Measurements from ENCODE around the gene MADD.

The MADD gene

DNA sequence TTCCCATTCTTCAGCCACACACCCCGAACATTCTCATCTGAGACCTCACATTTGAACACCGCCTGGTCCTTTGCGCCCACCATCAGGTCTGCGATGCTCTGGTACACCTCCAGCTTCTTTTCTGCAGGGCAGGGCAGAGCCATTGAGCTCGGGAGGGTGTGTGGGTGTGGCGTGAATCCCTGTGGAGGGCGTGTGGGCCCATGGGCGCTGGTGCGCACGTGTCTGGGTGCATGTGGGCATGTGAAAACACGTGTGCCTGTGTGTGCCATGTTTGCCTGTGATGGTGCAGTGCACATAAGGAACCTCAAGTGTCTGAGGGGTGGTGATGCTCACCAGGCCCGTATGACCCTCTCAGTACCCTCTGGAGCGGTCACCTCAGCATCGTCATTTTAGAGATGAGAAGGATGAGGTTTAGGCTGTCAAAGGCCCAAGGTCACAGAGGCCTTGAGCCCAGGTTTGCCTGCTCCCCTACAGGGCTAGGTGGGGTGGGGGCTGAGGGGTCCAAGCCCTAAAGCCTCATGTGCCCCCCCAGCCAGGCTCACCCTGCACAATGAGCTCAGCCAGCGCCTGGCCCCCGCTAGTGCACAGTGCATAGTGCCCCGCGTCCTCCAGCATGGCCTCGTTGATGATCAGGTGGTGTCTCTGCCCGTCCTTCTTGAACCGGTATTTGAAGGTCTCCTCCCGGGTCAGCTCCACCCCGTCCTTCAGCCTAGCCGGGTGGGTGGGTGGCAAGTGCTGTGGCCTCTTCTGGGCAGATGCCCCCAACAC lies 72.3 kb downstream of the MADD start:
- no peak for DNase-seq

DNA sequence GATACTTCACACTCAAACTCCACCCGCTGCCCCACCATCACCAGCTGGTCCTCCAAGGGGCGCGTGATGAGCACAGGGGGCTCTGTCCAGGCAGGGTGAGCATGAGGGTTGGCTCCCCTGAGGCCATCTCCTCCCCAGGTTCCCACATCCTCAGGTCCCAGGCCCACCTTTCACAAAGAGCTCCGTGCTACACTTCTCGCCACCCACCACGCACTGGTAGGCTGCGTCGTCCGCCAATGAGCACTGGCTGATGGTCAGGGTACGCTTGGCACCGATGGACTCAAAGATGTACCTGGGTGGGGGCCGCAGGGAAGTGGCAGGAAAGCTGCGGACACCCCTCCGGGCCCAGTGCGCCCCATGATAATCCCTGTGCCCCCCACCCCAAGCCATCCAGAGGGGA lies 72.9 kb downstream of the MADD start:
- DNase-seq, result no peak

DNA sequence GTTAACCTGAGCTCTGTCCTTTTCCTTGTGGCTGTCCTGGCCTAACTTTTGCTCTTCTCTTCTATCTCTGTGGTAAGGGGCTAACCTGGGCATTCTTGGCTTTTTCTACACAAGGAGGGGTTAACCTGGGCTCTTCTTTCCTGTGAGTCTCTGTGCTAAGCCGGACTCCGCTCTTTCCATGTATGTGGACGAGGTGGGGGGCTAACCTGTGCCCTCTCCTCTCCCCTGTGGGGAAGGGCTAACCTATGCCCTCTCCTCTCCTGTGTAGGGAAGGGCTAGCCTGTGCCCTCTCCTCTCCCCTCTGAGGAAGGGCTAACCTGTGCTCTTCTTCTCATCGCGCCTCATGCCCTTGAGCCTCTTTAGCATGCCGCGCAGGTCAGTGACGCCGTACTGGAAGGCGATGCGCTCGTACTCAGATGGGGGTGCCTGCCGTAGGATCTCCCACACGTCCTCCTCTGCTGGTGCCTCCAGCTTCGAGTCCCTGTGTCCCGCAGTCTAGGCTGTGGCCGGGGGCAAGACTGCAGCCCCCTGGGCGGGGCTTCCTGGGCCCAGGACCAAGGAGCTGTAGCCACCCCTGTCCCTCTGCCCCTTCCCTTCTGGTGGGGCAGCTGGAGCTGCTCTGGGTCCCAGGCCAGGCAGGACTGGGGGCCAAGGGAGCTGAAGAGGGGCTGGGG lies 76.1 kb downstream of the MADD start:
- DNase-seq, result no peak

DNA sequence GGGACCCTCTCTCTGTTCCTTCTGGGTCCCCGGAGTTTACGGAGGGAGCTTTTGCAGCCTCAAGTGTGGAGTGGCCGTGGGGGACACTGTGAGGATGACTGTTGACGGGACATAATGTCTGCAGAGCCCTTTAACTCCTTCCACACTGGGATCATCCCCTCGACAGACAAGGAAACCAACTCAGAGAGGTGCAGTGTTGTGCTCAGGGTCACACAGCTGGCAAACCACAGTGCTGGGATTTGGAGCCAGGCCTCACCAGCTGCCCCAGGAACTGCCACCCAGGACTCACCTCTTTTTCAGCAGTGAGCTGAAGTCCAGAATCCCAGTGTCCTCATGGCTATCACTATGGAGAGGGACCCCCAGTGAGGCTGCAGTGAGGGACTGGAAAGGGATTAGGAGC lies 77.2 kb downstream of the MADD start:
- DNase-seq, result no peak

DNA sequence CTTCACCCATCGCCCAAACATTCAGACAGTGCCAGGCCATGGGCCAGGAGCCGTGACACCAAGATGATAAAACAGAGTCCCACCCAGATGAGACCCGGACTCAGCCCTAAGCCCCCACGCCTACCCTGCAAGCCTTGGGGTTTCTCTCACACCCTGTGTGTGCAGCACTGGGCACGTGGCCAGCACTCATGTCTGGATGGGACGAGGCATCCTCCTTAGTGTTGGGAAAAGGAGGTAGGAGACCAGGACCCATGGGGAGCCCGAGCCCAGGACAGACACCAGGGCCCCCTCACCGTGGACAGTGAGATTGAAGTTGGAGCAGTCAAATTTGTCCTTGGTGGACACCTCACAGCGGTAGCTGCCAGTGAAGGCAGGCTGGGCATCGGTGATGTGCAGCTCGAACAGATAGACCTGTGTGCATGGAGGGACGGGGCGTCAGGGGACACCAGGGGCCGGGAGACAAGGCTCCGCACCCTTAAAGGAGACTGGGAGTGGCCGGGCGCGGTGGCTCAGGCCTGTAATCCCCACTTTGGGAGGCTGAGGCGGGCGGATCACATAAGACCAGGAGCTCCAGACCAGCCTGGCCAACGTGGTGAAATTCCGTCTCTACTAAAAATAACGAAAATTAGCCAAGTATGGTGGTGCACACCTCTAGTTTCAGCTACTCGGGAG lies 78.3 kb downstream of the MADD start:
- DNase-seq, result no peak

DNA sequence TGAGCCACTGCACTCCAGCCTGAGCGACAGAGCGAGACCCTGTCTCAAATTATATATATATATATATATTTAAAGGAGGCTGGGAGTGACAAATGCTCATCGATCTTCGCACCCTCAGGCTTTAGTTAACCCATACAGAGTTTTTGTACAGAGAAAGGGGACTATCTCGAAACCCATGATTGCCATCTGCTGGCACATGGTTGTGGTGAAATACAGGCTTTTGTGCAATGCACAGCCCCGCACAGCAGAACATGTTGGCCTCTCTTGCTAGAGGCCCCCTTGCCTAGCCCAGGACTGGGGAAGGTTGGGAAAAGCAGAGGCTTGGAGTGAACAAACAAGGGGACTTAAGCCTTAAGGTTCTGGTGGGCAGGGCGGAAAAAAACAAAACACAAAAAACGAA lies 78.9 kb downstream of the MADD start:
- DNase-seq, result no peak

DNA sequence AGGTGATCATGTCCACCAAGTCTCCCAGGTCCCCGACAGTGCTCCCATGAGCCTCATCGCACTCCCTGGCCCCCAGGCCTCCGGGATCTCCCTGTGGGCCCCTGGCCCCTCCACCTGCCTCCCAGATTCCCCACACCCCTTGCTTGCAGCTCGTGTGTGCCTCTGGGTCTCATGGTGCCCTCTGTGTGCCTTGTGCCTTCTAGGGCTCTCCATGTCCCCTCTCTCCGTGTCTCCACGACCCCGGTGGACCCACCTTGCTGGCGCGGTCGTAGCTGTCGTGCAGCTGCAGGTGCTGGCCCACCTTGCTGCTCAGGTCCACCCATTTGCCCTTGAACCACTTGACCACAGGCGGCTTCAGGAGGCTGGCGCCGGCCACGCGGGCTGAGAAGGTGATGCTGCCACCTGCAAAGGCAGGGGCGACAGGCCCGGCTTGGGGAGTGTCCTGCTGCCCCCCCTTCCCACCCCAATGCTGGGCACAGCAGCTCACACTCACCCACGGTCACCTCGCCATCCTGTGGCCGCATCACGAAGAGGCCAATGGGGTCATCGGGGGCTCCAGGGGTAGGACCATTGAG lies 79.7 kb downstream of the MADD start:
- DNase-seq, result no peak

DNA sequence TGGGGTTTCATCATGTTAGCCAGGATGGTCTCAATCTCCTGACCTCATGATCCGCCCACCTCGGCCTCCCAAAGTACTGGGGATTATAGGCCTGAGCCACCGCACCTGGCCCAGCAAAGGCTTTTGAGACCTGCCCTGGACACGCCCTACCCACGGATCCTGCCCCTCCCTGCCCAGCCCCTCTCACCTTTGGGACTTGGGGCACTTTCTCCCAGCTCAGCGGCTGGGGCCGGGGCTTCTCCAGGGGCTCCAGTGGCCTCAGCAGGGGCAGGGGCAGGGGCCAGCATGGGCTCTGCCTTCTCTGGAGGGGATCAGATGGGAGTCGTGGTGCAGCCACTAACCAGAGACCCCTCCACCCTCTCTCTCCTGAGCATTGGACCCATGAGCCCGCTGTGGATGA lies 80.4 kb downstream of the MADD start:
- no peak for DNase-seq

DNA sequence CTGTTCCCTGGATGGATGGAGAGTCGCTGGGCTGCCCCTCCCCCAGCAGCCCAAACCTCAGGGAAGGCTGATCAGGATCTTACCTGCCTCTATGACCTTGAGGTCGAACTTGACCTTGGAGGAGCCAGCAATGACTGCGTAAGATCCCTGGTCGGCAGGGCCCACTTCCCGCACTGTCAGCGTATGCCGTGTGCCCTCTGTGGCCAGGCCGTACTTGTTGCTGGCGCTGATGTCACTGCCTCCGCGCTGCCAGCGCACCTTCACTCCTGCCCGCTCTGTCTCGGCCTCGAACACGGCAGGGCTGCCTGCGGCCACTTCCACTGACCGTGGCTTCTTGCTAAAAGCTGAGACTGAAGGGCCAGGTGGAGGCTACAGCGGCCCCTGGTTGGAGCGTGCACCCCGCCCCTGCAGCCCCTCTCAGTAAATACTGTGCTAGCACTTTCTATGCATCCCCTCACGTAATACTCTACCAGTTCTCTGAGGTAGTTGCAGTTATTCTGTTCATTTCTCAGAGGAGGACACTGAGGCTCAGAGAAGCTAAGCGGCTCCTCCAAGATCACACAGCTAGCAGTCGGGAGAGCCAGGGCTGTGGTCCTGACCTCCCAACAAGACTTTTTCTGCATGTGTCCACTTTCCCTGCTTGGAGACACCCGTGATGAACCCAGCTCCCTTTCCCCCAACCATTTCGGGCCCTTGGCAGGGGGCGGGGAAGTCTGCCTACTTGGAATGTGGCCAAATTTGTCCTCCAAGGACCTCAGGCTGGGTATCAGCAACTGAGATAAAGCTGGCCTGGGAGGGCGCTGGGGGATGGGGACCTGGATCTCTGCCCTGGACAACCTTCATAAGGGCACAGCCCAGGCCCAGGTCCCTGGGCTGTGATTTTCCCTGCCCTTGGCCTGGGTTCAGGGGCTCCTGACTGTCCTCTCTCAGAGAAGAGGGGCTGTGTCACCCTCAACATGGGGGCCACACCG lies 81.5 kb downstream of the MADD start:
- no peak for DNase-seq

DNA sequence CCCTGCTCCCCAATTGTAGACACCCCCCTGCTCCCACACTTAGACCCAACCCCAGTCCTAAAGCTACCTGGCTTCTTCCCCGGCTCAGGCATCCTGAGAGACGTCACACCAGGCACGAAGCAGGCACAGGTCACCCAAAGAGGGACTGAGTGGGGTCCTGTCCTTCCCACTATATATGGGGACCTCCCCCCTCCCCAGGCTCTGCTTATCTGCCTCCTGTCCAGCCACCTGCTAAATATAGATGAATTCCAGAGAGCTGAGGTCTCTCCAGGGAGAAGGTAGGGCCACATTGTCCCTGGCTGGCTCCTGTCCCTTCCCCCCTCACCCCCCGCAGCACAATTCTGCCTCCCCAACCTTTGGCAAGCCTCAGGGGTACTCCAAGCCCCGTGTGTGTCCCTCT lies 82.6 kb downstream of the MADD start, which contains the start of gene MYBPC3:
Gene MYBPC3, minus strand, starts transcription at position 147 of the 400 bp plus-strand sequence. Its CDS starts 55 bp downstream, at position 92.
- no peak for DNase-seq

DNA sequence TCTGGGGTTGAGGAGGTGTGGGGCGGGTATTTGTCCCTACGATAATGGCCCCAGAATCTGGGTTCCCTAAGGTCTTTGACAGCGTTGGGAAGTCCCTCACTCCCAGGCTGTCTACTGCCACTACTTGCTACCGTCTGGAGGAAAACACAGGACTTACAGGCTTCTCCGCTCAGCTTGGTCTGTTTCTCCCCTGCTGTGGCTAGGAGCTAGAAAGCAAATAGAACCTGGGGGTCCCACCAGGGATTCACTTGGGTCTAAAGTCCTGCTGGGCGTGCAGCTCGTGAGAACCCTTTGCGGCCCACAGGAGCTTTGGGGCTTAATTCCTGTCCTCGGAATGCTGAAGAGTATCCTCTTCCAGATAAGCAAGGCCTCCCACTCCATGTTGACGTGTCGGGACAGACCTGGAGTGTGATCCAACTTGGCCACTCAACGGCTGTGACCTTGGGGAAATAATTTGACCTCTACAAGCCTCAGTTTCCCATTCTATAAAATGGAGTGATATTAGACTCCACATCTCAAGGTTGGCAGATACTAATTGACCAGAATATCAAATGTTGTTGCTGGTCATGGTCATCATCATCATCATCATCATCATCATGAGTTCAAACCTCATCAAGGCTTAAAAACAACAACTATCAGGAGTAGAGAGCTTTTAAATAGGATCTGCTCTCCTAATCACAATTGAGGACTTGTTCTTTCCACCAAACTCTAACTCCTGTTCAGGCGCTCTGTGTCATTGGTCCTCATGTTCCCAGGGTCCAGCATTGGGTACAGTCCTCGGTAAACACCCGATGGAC lies 84.2 kb downstream of the MADD start:
- DNase-seq, result no peak

DNA sequence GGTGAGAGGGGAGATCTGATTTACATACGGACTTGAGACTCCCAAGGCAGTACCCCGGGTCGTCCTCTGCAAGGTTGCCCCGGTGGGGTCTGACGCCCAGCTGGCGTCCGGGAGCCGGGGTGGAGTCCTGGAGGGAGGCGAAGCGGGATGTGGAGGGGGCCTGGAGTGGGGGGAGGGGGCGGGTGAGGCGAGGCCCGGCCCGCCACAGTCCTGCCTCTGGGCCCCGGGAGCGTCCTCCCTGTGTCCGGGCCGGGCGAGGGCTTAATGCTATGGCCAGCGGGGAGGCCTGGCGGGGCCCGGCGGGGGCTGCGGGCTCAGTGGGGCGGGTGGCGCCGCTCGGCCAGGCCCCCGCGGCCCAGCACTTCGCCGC lies 85.0 kb downstream of the MADD start:
- DNase-seq, result no peak

DNA sequence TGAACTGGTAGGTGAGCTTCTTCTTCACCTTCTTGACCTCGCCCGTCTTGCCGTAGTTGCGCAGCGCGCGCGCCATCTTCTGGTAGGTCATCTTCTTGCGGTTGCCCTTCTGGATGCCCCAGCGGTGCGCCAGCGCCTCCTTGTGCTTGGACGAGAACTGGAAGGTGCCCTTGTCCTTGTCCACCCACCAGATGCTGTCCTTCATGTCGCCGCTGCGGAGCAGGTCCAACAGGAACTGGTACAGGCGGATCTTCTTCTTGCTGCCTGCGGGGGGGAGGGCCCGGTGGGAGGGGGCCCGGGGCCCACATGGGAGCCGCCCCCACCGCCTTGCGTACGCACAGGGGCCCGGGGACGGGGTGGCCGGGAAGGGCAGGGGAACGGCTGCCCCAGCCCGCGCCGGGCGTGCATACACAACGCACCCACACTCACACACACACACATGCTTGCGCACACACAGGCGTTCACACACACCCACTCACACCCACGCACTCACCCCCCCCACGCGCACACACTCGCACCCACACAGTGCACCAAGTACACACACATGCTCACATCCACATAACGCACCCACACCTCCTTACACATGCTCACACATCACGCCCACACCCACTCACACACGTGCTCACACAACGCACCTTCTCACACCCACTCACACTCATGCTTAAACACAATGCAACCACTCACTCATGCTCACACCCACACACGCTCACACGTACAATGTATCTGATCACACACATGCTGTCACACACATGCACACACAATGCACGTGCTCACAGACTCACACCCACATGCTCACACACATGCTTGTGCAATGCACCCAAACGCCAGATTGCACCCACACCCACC lies 85.6 kb downstream of the MADD start:
- no peak for DNase-seq

DNA sequence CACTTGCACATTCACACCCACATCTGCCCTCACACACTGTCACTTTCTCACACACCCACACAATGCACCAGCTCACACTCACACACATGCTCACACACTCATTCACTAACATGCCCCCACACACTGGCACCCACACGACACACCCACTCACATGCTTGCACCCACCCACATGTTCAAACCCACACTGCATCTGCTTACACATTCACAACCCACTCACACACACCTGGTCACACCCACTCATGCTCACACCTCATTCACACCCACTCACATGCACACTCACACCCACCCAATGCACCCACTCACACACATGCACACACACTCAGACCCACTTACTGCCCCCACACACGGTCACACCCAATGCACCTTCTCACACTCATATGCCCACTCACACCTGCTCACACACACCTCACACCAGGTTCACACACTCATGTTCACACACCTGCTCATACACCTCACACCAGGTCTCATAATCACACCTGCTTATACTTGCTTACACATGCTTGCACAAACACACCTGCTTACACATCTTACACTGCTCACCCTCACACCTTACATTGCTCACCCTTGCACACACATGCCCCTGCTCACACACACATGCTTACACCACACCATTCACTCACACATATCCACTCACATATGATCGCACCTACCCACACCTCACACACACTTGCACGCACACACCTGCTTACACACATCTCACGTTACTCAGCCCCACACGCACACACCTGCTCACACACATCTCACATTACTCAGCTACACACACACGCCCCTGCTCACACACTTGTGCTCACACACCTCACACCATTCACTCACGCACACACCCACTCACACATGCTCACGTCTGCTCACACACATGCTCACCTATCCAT lies 86.4 kb downstream of the MADD start:
- no peak for DNase-seq

DNA sequence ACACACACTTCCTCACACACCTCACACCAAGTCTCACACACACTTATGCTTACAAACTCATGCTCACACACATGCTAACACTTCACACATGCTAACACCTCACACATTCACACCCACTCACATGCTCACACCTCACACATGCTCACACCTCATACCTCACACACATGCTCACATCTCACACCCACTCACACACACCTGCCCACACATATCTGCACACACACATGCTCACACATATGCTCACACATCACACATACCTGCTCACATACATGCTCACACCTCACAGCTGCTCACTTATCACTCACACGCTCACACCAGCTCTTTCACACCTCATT lies 87.0 kb downstream of the MADD start:
- DNase-seq, result no peak

DNA sequence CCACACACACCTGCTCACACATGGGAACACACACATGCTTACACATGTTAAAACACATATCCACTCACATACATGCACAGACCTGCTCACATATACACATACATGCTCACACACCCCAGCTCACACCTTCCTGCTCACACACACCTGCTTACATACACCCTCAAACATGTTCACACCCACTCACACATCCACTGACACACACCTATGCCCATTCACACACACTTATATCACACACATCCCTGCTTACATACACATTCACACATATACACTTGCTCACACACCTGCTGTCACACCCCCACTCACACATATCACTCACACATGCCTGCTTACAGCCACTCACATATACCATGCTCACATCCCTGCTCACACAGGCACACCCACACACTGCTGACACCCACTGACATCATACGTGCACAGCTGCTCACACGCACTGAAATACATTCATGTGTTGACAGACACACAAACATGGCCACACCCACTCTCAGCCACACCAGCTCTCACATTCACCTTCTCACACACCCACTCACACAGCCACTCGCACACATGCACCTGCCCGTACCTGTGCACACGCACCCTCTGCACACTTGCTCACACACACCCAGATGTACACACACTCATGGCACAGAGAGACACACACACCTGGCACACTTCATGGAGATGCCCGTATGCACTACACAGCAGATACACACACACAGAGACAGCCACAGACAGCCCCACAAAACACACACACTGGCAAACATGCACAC lies 88.2 kb downstream of the MADD start:
- no peak for DNase-seq

DNA sequence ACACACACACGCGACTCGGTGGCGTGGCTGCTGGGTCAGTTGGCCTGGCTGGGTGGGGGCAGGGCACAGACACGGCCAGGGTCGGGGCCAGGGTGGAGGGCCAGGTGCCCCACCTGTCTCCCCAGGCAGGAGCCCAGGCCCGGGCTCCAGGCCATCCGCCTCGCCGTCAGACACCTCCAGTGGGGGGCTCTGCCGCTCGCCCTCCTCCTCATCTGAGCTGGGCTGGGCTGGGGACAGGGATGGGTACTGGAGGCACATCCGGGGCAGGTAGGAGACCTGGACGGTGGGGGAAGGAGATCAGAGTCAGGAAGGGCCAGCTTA lies 88.8 kb downstream of the MADD start:
- DNase-seq, result no peak

DNA sequence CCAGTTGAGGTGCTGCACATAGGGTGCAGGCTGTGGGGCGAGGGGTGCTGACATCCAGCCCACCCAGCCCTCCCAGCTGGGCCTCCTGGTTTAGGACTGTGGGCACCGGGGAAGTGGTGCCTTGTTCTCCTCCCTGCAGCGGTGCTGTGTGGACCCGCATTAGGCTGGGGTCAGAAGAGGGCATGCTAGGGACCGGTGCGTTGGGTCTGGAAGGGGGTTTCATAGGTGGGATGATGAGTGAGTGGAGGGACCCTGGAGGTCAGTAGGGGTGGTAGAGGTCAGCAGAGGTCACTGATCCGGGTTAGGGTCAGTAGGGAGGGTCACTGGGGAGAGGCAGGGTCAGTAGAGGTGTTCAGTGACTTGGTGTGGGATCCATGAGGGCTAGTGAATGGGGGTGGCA lies 89.2 kb downstream of the MADD start:
- DNase-seq, result no peak

DNA sequence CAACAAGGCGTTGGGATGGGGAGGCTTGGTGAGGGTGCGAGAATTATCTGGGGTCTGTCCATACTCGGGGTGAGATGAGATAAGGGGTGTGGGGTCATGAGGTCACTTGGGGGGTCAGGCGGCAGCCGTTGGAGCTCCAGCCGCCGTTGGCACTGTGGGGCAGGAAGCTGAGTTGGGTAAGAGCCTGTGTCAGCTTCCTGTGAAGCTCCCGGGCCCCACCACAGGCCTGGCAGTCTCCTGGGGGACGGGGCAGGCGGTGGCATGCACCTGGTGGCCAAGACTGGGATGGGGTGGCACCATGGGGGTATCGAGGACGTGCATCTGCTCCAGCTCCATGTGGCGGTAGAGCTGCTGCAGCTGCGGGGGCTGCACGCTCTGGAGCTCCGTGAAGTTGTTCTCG lies 89.7 kb downstream of the MADD start:
- DNase-seq, result no peak
